Panc1 (cell line): ENCODE results near the gene MYRIP.

Experiments used
- CTCF ChIP-seq: fragments of 450-650 bp; IDR thresholded peaks from 2 replicates; pipeline ENCODE4 v1.5.1; 2017; ENCODE audit warnings: mild to moderate bottlenecking
- POLR2AphosphoS5 ChIP-seq: IDR thresholded peaks from 2 replicates; pipeline ENCODE4 v1.6.1; 2012; ENCODE audit warnings: mild to moderate bottlenecking, low read depth, low read length, moderate library complexity
- REST ChIP-seq, 2 experiments: IDR thresholded peaks; 2 replicates each; pipeline ENCODE4 v1.6.1; 2011 to 2012; ENCODE audit warnings: low read depth in 2 of 2, control low read depth in 1 of 2, low read length in 1 of 2, mild to moderate bottlenecking in 1 of 2, moderate library complexity in 1 of 2; ENCODE audit not compliant: insufficient read depth in 1 of 2
- TCF7L2 ChIP-seq: IDR thresholded peaks from 2 replicates; pipeline ENCODE4 v1.6.1; 2011; ENCODE audit warnings: mild to moderate bottlenecking, low read depth, low read length, inconsistent platforms

GRCh38 chr3:40019376-40019775 is 210.0 kb downstream of the MYRIP start:
- TF ChIP-seq CTCF = no peak
- no peak for TF ChIP-seq REST (IDR thresholded peaks at IDR 0.05; ENCODE audit: insufficient read depth in 1 of 2, low read depth in 2 of 2, low read length in 1 of 2)
- no peak for TF ChIP-seq TCF7L2
- TF ChIP-seq POLR2AphosphoS5 = no peak
